Measurements from ENCODE around the gene WDR87. TPM values are rescaled to one million over a fixed set of nuclear protein-coding genes. Genes with fewer than 3 reads are reported as not detected.

Gene WDR87
- total and polyA plus RNA-seq, 10 of the 15 experiments (the other 5 are each of a cell fraction or from before 2014, with no cell fraction given), result not detected

DNA sequence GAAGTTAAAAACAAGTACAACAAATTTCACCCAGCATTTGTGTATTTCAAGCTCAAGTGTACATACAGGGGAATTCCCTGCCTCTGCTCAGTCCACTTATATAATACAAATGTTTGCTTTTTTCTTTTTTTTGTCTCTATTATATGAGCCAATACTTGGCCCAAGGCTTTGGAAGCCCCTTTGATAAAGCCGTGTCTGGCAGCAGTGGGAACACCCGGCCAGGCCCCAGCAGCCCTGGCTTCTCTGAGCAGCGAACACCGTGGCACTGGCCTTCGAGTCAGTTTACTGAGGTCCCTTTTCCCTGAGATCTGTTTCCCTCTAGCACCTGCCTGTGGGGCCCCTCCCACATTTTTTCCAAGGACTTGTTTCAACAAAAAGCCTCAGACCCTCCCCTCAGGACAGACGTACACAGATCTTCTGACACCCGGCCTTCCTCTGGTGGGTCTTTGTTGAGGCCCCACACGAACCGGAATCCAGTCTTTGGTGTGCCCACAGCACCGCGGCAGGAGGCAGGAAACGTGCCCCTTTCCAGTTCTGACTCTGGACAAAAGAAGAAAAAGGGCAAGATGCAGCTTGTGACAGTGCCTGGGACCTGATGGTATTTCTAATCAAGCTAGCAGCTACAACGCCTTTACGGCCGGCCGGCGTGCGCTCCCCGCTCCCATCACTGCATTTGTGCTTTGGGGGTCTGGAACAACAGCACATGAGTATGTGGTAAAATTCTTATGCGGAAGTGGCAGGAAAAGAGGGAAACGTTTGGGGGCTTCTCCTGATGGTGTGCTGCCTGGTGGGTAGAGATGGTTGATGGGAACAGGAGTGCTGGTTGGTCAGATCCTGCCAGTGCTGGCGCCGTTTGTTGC is 14.4 kb upstream of the WDR87 start (continued):
- TF ChIP-seq, protein P1, sequence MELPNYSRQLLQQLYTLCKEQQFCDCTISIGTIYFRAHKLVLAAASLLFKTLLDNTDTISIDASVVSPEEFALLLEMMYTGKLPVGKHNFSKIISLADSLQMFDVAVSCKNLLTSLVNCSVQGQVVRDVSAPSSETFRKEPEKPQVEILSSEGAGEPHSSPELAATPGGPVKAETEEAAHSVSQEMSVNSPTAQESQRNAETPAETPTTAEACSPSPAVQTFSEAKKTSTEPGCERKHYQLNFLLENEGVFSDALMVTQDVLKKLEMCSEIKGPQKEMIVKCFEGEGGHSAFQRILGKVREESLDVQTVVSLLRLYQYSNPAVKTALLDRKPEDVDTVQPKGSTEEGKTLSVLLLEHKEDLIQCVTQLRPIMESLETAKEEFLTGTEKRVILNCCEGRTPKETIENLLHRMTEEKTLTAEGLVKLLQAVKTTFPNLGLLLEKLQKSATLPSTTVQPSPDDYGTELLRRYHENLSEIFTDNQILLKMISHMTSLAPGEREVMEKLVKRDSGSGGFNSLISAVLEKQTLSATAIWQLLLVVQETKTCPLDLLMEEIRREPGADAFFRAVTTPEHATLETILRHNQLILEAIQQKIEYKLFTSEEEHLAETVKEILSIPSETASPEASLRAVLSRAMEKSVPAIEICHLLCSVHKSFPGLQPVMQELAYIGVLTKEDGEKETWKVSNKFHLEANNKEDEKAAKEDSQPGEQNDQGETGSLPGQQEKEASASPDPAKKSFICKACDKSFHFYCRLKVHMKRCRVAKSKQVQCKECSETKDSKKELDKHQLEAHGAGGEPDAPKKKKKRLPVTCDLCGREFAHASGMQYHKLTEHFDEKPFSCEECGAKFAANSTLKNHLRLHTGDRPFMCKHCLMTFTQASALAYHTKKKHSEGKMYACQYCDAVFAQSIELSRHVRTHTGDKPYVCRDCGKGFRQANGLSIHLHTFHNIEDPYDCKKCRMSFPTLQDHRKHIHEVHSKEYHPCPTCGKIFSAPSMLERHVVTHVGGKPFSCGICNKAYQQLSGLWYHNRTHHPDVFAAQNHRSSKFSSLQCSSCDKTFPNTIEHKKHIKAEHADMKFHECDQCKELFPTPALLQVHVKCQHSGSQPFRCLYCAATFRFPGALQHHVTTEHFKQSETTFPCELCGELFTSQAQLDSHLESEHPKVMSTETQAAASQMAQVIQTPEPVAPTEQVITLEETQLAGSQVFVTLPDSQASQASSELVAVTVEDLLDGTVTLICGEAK (IDR thresholded peaks at IDR 0.05; ENCODE audit: borderline replicate concordance), result no peak
- TF ChIP-seq BCL3 (IDR thresholded peaks at IDR 0.05; ENCODE audit: borderline replicate concordance, insufficient read depth, low read depth, low read length, poor library complexity, severe bottlenecking) (peak; percentile 37), EED (IDR thresholded peaks at IDR 0.05; ENCODE audit: low read depth) (peak; percentile 67), SMAD1 (IDR thresholded peaks at IDR 0.05; ENCODE audit: low read depth, partially characterized antibody) (no peak), NFYB (IDR thresholded peaks at IDR 0.05; ENCODE audit: insufficient read depth, low read depth, low read length) (no peak), IRF4 (IDR thresholded peaks at IDR 0.05; ENCODE audit: low read depth, low read length) (0 out of 2 replicates have a peak, but pooled peaks have one; percentile 6), SREBF2 (IDR thresholded peaks at IDR 0.05; ENCODE audit: low read length) (no peak), BCL11A (IDR thresholded peaks at IDR 0.05; ENCODE audit: low read depth, low read length) (no peak)
